HepG2 (cell line): ENCODE measurements around the gene ST14. TPM values are rescaled to one million over a fixed set of nuclear protein-coding genes. Genes with fewer than 3 reads are reported as not detected.

Source experiments
- ATAC-seq: fragments of 200-7000 bp; cut with Tn5 transposase; 3 replicates; pipeline ENCODE4 v1.9.1; 2020; ENCODE audit warnings: mild to moderate bottlenecking, moderate library complexity
- BruUV-seq: library from RNA; stranded (reverse); fragments of 400-500 nt; replicated peaks from 2 replicates; lab custom pipeline; 2021; lab: Mats Ljungman, UMichigan
- CTCF ChIA-PET: fragments of 300-600 bp; formaldehyde crosslinking; extraction: SDS; loops from one replicate; lab custom pipeline; 2021; ENCODE audit warnings: low total read pairs, inconsistent platforms, low intra/inter-chr PET ratio; lab: Yijun Ruan, JAX
- POLR2A ChIA-PET: fragments of 350-600 bp; sonication (Branson Sonifier 250); formaldehyde crosslinking; loops from one replicate; lab custom pipeline; 2020; ENCODE audit warnings: antibody characterized with exemption, inconsistent platforms; lab: Yijun Ruan, JAX
- DNase-seq: peaks from one replicate; pipeline ENCODE4 v3.0.0-alpha.2; 2015; ENCODE audit warnings: low spot score
- FAIRE-seq: peaks from 3 replicates; lab custom pipeline; 2011; peaks lifted over from hg19 to GRCh38; lab: Jason Lieb, UNC
- H2AFZ ChIP-seq: one replicate; pipeline ENCODE4 v1.6.1; 2011; ENCODE audit warnings: low read length, inconsistent platforms
- H3K27ac ChIP-seq: fragments of 300-600 bp; 3 replicates; pipeline ENCODE4 v1.8.0; 2011; ENCODE audit warnings: mixed run types, mild to moderate bottlenecking, mixed read lengths, low read length, inconsistent platforms; ENCODE audit not compliant: insufficient read depth; ENCODE audit errors: extremely low read length
- H3K27me3 ChIP-seq, 2 experiments: fragments of 200-600 bp in 1 of 2; 2 replicates in 1 of 2; 3 replicates in 1 of 2; pipeline versions ENCODE4 v1.6.0 to v1.8.0; 2011; ENCODE audit warnings: low read length in 2 of 2, mild to moderate bottlenecking in 2 of 2, moderate library complexity in 2 of 2, inconsistent platforms in 1 of 2; ENCODE audit not compliant: insufficient read depth in 2 of 2, control insufficient read depth in 1 of 2
- H3K36me3 ChIP-seq, 2 experiments: fragments of 200-600 bp in 1 of 2; replicated peaks in 1 of 2; 2 replicates in 1 of 2; 3 replicates in 1 of 2; pipeline versions ENCODE4 v1.5.1 to v1.8.0; 2011; ENCODE audit warnings: low read length in 2 of 2, inconsistent platforms in 1 of 2; ENCODE audit not compliant: insufficient read depth in 2 of 2, control insufficient read depth in 1 of 2
- H3K4me1 ChIP-seq: 2 replicates; pipeline ENCODE4 v1.5.1; 2012; ENCODE audit warnings: low read length, inconsistent platforms; ENCODE audit not compliant: insufficient read depth
- H3K4me2 ChIP-seq: 2 replicates; pipeline ENCODE4 v1.6.0; 2011; ENCODE audit warnings: low read depth, low read length, inconsistent platforms
- H3K4me3 ChIP-seq, 3 experiments: fragments of 200-600 bp in 1 of 3; sonication (generic), shearing (Covaris generic) in 1 of 3; replicated peaks in 1 of 3; 2 replicates each; pipeline ENCODE4 v1.5.1; 2011 to 2016; ENCODE audit warnings: low read length in 3 of 3, inconsistent platforms in 2 of 3, low read depth in 2 of 3, mild to moderate bottlenecking in 2 of 3, control low read depth in 1 of 3, mixed read lengths in 1 of 3; ENCODE audit not compliant: insufficient read depth in 1 of 3
- H3K79me2 ChIP-seq: one replicate; pipeline ENCODE4 v1.6.1; 2011; ENCODE audit warnings: low read length, inconsistent platforms; ENCODE audit not compliant: insufficient read depth
- H3K9ac ChIP-seq: 2 replicates; pipeline ENCODE4 v1.6.0; 2011; ENCODE audit warnings: mild to moderate bottlenecking, low read depth, low read length, inconsistent platforms; ENCODE audit not compliant: insufficient read depth
- H3K9me3 ChIP-seq: 2 replicates; pipeline ENCODE4 v1.5.1; 2012; ENCODE audit warnings: mild to moderate bottlenecking, low read length
- H4K20me1 ChIP-seq: 2 replicates; pipeline ENCODE4 v1.6.0; 2011; ENCODE audit warnings: inconsistent platforms, mild to moderate bottlenecking, low read length, moderate library complexity; ENCODE audit not compliant: insufficient read depth
- AKAP8 ChIP-seq: sonication (generic); formaldehyde crosslinking; IDR thresholded peaks from 2 replicates; pipeline ENCODE4 v1.5.1; 2020; ENCODE audit warnings: mild to moderate bottlenecking, missing genetic modification reagents
- BORCS8-MEF2B ChIP-seq: sonication (generic); formaldehyde crosslinking; IDR thresholded peaks from 2 replicates; pipeline ENCODE4 v1.8.0; 2022; ENCODE audit warnings: mild to moderate bottlenecking, missing genetic modification reagents
- DMAP1 ChIP-seq: IDR thresholded peaks from 2 replicates; pipeline ENCODE4 v1.6.1; 2016
- KLF16 ChIP-seq, 2 experiments: sonication (generic) in 1 of 2; formaldehyde crosslinking in 1 of 2; IDR thresholded peaks; 2 replicates each; pipeline versions ENCODE4 v1.6.1 to v1.8.0; 2016 to 2023; ENCODE audit warnings: missing genetic modification reagents in 2 of 2, missing compliant biosample characterization in 1 of 2
- MTA1 ChIP-seq: sonication (generic); formaldehyde crosslinking; IDR thresholded peaks from 2 replicates; pipeline ENCODE4 v1.4.0; 2020; ENCODE audit warnings: missing genetic modification reagents, mild to moderate bottlenecking, borderline replicate concordance
- PLSCR1 ChIP-seq: sonication (generic); formaldehyde crosslinking; IDR thresholded peaks from 2 replicates; pipeline ENCODE4 v1.5.0; 2020; ENCODE audit warnings: missing genetic modification reagents, mild to moderate bottlenecking, borderline replicate concordance
- STAG1 ChIP-seq: sonication (generic); formaldehyde crosslinking; IDR thresholded peaks from 2 replicates; pipeline ENCODE4 v1.4.0; 2020; ENCODE audit warnings: missing genetic modification reagents
- TBX3 ChIP-seq: fragments of 450-650 bp; IDR thresholded peaks from 2 replicates; pipeline ENCODE4 v1.6.1; 2017; ENCODE audit warnings: antibody characterized with exemption, mild to moderate bottlenecking, inconsistent platforms, borderline replicate concordance
- ZBTB2 ChIP-seq: sonication (generic); formaldehyde crosslinking; IDR thresholded peaks from 2 replicates; pipeline ENCODE4 v1.8.0; 2022; ENCODE audit warnings: low read depth, missing genetic modification reagents
- ZBTB49 ChIP-seq: sonication (generic); formaldehyde crosslinking; IDR thresholded peaks from 2 replicates; pipeline ENCODE4 v1.4.0; 2020; ENCODE audit warnings: missing genetic modification reagents, borderline replicate concordance
- ZNF547 ChIP-seq: sonication (generic); formaldehyde crosslinking; IDR thresholded peaks from 2 replicates; pipeline ENCODE4 v1.5.1; 2020; ENCODE audit warnings: mild to moderate bottlenecking, missing genetic modification reagents
- ZNF687 ChIP-seq: sonication (generic); formaldehyde crosslinking; IDR thresholded peaks from 2 replicates; pipeline ENCODE4 v1.5.1; 2020; ENCODE audit warnings: mild to moderate bottlenecking, missing genetic modification reagents, moderate library complexity
- ZNF75D ChIP-seq: sonication (generic); formaldehyde crosslinking; IDR thresholded peaks from 2 replicates; pipeline ENCODE4 v1.8.1; 2023; ENCODE audit warnings: missing genetic modification reagents, mild to moderate bottlenecking, borderline replicate concordance
- ZNF780A ChIP-seq: sonication (generic); formaldehyde crosslinking; IDR thresholded peaks from 2 replicates; pipeline ENCODE4 v1.8.0; 2022; ENCODE audit warnings: mild to moderate bottlenecking, missing genetic modification reagents, moderate library complexity
- ZSCAN29 ChIP-seq: sonication (generic); formaldehyde crosslinking; conservative IDR thresholded peaks from 2 replicates; pipeline ENCODE4 v1.4.0; 2020; ENCODE audit warnings: mild to moderate bottlenecking, missing genetic modification reagents
- WGBS: methylation state at CpG from one replicate; pipeline ENCODE4 v1.1.6; 2017; ENCODE audit warnings: low lambda C conversion rate; 5-methylcytosine and 5-hydroxymethylcytosine counted together
- in situ Hi-C: cut with HindIII; loops from 2 replicates; pipeline ENCODE4 v1.10.0; 2017; ENCODE audit warnings: low pct_unique_long_range_greater_than_20kb; ENCODE audit not compliant: extremely low pct_ligation_motif_present
- intact Hi-C: fragments of 100-400 bp; cut with micrococcal nuclease; formaldehyde crosslinking; loops from one replicate; pipeline ENCODE4 v1.10.0; 2022; ENCODE audit not compliant: unreplicated experiment
- polyA plus RNA-seq, 8 experiments: library from polyadenylated mRNA; depleted of rRNA in 3 of 8; stranded (reverse) in 7 of 8; unstranded in 1 of 8; fragments of >200 nt; fragmentation: Illumina TruSeq in 4 of 8; extraction: Trizol in 4 of 8; gene quantifications; 2 replicates each; pipeline versions ENCODE4 v1.2.1 to v1.2.3, GENCODE V29; 2011 to 2016; ENCODE audit warnings: low read depth in 4 of 8, missing spikeins in 1 of 8, mixed read lengths in 1 of 8; ENCODE audit not compliant: insufficient read depth in 1 of 8
- total RNA-seq, 5 experiments: library from RNA; depleted of rRNA; stranded (reverse); fragments of >200 nt; fragmentation: Illumina TruSeq; extraction: Trizol; gene quantifications; 2 replicates each; pipeline ENCODE4 v1.2.3, GENCODE V29; 2016; ENCODE audit warnings: low read depth in 1 of 5

The ST14 gene
- total and polyA plus RNA-seq, 2 of the 13 experiments (the other 11 are each of a cell fraction or from before 2014, with no cell fraction given) = 0.88 to 1.4 TPM

- WGBS = 51% methylated on average over 8 of the region's 11 CpGs
- intact Hi-C loops (loop anchor here (2.0 to 5.0 kb wide), 2 partner anchors 180 to 682 kb away; no protein-coding TSS in a partner anchor), in situ Hi-C loops (loop anchor here (5.0 to 25.0 kb wide), 4 partner anchors 152 to 675 kb away; no protein-coding TSS in a partner anchor)
- Histone ChIP-seq H3K27ac (no peak overlapping the region), H2AFZ (no peak overlapping the region), H3K9ac (no peak overlapping the region), H4K20me1 (no peaks in the 10 kb centered on the region), H3K4me3 (peak overlapping the region in 1 of 3 experiments; percentile 48; a peak in 2 of 6 replicates), H3K36me3 (no peaks in the 10 kb centered on the region), H3K27me3 (peaks cover 0 to 25% of the 10 kb centered on the region in 2 experiments; a peak in 4 of 5 replicates), H3K4me2 (peak overlapping the region; percentile 64), H3K4me1 (peaks cover 22% of the 10 kb centered on the region), H3K79me2 (no peaks in the 10 kb centered on the region), H3K9me3 (no peaks in the 10 kb centered on the region)
- ATAC-seq (peak; percentile 43), FAIRE-seq (no peak), DNase-seq (no peak)
- ChIA-PET CTCF (interaction anchor here (0.6 to 1.6 kb wide), 3 partner anchors 156 to 649 kb away, joined by 3 to 9 read pairs (median 4); no protein-coding TSS in a partner anchor), POLR2A (interaction anchor here (1.6 kb wide), 1 partner anchor 31 kb away, joined by 8 read pairs; no protein-coding TSS in a partner anchor)
- BruUV-seq = no TSS peak
- no peak for TF ChIP-seq AKAP8 (CRISPR knock-in tag)
- TF ChIP-seq ZBTB49 (CRISPR knock-in tag) = no peak
- no peak for TF ChIP-seq KLF16 (CRISPR knock-in tag; IDR thresholded peaks at IDR 0.05)
- TF ChIP-seq MTA1 (CRISPR knock-in tag) = 0 out of 2 replicates have a peak, but pooled peaks have one; percentile 19
- no peak for TF ChIP-seq DMAP1 (CRISPR knock-in tag)
- no peak for TF ChIP-seq TBX3
- no peak for TF ChIP-seq BORCS8-MEF2B (CRISPR knock-in tag)
- peak; percentile 17; the same call in 1 of the 2 replicates for TF ChIP-seq ZNF687 (CRISPR knock-in tag)
- TF ChIP-seq STAG1 (CRISPR knock-in tag) = no peak
- no peak for TF ChIP-seq ZSCAN29
- TF ChIP-seq ZBTB2 (CRISPR knock-in tag) = no peak
- TF ChIP-seq ZNF780A (CRISPR knock-in tag) = no peak
- no peak for TF ChIP-seq ZNF75D
- TF ChIP-seq ZNF547 = 0 out of 2 replicates have a peak, but pooled peaks have one; percentile 14
- no peak for TF ChIP-seq PLSCR1 (CRISPR knock-in tag)
Observed at GRCh38 chr11:130212431-130212961, 52.9 kb downstream of the ST14 start.
